Hypothalamus (tissue), 51 donors: ENCODE measurements around the gene PDHX.

ENCODE experiments used
- DNase-seq, 51 donors: peaks; one replicate each; lab custom pipeline; 2025; lab: John Stamatoyannopoulos, UW

Gene PDHX

DNA sequence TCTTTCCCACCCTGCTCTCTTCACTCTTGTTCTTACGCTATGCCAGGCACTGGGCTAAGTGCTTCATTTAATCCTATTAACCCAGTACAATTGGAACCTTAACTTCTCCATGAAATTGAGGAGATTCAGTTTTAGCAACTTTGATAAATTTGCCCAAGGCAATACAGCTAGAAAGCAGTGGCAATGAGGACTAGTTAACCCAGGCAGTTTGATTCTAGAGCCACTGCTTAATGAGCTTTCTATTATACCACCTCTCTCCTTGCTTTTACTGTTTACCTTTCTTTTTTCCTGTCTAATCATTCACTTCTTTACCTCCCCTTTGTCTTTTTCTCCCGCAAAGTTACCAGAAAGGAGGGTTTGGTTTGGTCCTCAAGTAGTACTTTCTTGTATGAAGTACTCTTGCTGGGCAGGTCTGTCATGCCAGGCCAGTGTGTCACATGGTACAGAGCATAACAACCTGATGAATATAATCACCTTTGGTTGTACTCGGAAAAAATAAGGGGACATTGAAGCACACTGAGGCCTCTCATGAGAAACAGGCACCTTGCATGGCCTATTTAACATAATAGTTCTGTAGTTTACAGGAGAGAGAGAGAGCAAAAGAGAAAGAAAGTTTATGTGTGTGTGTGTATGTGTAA is 70.6 kb downstream of the PDHX start:
- no peak for DNase-seq

DNA sequence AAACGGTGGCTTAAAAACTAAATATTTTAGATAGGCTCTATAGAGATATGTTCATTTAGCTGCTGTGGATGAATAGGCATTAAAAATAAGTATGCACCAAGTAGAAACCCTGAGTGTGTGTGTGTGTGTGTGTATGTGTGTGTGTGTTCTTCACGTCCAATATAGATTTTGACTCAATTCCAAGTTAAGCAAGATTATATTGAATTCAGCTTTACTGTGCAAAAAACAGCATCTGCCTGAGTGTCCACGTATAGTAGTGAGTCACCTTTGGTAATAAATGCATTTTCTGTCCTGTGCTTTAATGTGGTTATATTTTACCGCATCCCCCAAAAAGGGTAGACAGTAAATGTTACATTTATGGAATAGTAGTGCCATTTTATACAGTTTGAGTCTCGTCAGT is 71.2 kb downstream of the PDHX start:
- no peak for DNase-seq

GRCh38 chr11:34988294-34989255 is 72.2 kb downstream of the PDHX start:
- no peak for DNase-seq

DNA sequence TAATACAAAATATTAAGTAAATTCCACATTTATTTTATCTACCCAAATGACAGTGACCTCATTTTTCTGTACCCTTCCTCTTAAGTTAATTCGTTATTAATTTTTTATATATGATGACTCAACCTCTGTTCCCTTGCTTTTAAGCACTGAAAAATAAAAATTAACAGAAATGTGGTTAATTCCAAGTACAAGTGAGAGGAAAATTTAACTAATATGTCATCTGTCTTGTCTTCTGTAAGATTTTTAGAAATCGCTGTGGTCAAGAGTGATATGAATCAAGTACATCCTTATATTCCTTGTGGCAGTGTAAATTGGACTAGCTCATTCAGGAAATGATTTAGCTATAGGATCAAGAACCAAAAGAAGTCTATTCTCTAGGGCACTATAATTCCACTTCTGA is 74.5 kb downstream of the PDHX start:
- no peak for DNase-seq

GRCh38 chr11:34994854-34995253 is 78.4 kb downstream of the PDHX start:
- DNase-seq: no peak

GRCh38 chr11:34996958-34997357 is 80.5 kb downstream of the PDHX start:
- no peak for DNase-seq

DNA sequence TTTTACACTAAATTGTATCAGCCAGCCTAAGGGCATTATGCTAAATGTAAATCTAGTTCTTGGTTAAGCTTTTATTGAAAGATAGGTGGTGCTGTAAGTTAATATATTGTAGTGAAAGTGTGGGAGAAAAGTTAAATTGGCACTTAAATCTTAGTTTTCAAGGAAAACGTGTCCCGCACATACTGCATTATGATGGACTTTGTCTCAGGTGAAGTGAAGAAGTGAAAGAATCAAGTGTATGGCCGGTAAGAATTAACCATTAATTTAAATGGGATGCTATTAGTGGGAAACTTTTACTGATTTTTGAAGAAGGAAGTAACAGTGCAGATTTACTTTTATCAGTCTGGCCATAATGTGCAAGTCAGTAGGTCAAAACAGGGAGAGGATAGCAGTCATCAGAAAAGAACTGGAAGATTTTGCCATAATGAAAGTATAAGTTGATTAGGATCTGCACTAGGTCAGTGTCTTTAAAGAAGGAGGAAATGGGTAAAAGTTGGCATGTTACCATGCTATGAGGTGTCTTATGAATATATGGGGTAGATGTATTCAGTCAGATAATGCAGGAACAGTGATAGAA is 81.6 kb downstream of the PDHX start:
- no peak for DNase-seq

- DNase-seq: no peak
Measured at GRCh38 chr11:34999453-34999852, 83.0 kb downstream of the PDHX start.

DNA sequence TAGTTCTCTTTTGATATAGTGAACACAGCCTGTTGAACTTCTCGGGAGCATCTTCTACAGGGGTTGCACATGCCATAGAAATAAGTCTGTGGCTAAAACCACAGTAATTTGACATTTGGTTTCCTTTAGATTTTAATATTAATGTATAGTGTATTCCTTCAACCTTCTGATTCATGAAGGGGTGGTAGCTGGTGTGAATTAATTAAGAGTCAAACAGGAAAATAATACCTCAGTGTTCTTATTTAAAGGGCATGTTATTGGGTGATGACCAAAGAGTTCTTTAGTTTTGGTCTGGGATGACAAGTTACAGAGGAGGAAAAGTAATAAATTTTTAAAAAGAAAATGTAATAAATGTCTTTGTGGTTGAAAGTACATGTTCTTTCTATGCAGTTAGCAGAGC is 86.8 kb downstream of the PDHX start:
- DNase-seq: no peak

DNA sequence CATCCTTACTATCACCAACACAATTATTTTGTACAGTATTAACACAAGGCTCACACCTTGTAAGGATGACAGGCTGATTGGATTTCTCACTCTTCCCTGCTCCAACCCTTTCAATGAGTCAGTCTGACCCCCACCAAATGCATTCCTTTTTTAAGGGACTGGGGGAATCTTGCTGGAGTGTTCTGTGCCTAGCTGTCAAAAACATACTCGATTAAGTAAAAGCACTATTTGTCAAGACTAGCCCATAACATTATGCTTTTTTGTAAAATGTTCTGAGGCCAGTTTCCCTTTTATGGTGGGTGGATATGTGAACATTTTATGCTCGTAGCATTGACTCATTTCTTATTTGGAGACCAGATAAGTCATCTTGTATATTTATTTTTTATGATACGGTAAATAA is 87.2 kb downstream of the PDHX start:
- DNase-seq: no peak

DNA sequence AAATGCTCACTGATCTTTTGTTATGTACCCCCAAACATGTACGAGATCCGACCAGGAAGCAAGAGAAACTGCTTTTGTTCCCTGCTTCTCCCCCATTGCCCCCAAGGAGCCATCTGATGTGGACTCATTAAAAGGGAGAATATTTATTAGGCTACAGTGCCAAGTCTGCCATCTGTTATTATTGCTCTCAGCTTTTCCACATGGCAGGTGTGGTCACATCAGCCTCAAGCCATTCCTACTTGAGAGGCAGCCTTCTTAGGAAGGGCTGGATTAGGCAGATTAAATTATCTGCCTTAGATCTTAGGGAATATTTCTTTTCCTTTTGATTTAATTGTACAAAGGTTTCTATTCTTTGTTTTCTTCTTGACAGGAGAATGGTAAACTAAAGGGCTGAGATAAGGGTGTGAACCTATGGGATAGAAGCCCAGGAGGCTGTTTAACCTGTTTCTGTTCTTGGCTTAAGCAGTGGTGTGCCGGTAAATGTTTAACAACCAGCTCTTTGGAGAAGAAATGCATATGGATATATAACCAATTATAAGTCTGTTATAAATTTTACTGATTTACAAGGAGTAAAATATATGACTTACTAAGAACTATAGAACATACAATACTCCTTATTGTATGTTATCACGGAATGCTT is 88.8 kb downstream of the PDHX start:
- DNase-seq: no peak

- DNase-seq: no peak
Measured at GRCh38 chr11:35006389-35007128, 90.1 kb downstream of the PDHX start.

DNA sequence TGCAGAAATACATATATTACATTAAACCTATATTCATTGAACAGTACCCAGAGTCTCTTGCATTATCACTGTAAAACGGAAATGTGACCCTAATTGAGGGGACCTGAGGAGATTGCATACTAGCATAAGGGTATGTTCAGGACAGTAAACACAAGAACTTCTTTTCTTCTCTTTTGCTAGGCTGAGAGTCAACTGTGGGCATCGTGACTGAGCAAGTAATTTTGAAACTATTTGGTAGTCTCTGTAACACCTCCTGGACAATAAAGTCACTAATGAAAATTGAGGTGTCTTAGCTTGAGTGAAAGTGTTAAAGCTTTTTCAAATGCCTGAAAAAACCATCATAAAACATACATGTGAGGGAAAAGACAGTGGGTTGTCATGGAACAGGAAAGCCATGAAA is 90.9 kb downstream of the PDHX start:
- DNase-seq: no peak

DNA sequence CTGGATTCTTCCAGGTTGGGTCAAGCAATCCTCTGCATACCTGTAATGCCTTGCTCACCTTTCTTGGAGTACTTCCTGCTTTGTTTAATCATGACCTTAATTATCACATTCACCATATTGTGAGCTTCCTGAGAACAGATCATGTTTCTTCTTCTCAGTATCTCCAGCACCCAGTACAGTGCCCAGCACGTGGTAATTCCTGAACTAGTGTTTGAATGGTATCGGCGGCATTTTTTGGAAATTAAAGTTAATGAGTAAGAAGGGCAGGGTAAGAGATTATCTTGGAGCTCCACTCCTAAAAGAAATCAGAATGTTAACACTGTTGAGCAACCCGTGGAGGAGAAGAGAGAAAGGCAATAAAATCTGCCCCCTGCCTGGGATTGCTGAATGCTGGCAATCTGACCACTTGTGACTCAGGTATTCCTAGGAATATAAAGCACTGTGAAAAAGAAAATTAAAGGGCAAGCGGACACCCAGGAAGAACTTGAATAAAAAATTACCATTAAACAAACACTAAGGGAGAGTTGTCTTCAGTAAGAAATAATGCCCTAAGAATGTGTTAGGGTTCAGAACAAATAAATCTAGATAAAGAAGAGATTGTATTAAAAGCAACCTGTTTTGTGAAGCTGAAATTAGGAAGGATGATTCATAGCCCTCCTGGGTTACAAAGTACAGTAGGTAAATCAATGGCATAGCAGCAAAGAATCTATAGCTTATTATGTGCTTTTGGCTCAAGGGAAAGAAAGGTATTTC is 92.9 kb downstream of the PDHX start:
- DNase-seq: no peak

DNA sequence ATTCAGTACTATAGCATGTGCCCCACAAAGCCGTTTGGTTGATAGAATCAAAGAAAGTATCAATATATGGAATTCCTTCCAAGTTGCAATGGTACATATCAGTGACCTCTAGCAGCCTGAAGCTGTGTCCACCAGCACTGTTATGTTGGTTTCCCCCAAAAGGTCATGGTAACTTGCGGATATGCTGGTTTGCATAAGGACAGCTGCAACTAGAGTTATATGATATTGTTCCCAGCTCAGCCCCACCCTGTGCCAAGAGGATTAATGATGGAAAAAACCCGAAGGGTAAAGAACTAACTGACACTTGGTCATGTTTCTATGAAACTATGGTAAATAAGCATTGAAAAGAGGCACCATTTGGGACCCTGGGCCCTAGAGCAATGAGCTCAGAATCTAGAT is 93.5 kb downstream of the PDHX start:
- DNase-seq: no peak

DNA sequence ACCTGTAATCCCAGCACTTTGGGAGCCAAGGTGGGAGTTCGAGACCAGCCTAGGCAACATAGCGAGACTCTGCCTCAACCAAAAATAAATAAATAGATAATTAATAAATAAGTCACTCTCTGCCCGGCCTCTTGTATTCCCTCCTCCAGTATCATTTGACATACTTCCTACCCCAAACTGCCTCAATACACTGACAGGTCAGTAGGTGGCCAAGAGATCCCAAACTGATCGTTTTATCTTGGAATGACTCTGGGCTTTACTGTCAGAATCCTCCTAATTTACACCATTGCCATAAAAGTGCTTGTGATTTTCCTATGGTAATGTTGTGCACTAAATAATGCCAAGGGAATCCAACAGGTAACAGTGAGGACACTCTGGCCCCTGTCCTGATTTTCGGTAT is 94.2 kb downstream of the PDHX start:
- DNase-seq: no peak

DNA sequence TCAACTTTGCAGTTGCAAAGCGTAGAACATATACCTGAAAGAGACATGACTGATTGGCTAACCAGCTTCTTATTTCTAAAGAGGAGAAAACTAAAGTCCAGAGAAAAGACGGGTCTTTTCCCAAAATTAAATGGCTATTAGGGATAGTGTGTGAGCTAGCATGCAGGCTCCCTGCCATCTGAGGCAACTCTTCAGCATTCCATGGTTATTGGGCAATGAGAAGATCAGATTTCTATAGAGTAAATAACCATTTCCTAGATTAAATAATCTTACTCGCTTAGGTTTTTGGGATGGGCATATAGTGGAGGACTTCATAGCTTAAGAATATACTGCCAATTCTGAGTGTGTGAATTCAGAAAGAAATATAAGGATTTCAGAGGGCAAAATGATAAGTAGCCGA is 95.0 kb downstream of the PDHX start:
- no peak for DNase-seq

DNA sequence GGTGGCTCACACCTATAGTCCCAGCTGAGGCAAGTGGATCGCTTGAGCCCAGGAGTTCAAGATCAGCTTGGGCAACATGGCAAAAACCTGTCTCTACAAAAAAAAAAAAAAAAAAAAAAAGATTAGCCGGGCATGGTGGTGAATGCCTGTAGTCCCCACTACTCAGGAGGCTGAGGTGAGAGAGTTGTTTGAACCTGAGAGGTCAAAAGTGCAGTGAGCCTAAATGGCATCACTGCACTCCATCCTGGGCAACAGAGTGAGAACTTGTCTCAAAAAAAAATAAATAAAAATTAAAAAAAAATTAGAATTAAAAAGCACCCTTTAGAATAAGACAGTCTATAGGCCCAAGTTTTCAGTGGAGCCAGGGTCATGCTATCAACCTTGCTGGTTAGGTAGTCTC is 95.5 kb downstream of the PDHX start:
- DNase-seq: no peak

DNA sequence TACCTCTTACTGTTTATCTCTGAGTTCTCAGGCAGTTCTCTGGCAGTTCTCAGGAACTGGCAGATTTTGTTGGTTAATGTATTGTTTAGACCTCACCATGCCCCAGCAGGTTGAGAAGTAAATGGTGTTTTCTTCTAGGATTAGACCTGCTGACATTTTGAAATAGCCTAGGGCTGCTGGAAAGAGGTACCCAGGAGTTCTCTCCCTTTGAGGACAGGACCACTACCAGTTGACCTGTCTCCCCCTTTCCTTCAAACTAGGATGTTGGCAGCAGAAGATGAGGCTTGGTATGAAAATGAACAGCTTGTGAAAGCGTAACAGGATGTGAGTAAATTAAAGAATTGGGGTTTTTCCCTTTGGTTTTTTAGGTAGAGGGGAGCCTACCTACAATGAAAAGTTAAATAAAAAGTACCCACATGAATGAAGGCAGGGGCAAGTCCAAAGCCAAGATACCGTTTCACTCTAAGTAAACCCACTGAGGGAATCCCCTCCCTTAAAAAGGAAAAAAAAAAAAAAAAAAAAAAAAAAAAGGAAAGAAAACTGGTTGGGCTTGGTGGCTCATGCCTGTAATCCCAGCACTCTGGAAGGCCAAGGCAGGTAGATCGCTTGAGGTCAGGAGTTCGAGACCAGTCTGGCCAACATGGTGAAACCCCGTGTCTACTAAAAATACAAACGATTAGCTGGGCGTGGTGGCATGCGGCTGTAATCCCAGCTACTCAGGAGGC is 96.2 kb downstream of the PDHX start:
- DNase-seq: no peak
